Esophagus muscularis mucosa (tissue), 4 donors: Measurements from ENCODE around the gene COA7.

Experiments
- EP300 ChIP-seq: sonication (generic); formaldehyde crosslinking; IDR thresholded peaks from one replicate; pipeline ENCODE4 v1.6.1; 2017; ENCODE audit warnings: antibody characterized with exemption
- POLR2A ChIP-seq: fragments of 450-650 bp; IDR thresholded peaks from one replicate; pipeline ENCODE4 v1.6.1; 2017; ENCODE audit warnings: antibody characterized with exemption, moderate library complexity, mild to moderate bottlenecking, low read depth
- POLR2AphosphoS5 ChIP-seq, 2 donors: sonication (generic); formaldehyde crosslinking; IDR thresholded peaks; one replicate each; pipeline ENCODE4 v1.6.1; 2017; ENCODE audit warnings: antibody characterized with exemption in 2 of 2
- TF ChIP-seq, protein P1 (sequence below), 3 experiments: fragments of 200-600 bp in 2 of 3; fragments of 450-650 bp in 1 of 3; sonication (generic) in 2 of 3; IDR thresholded peaks; one replicate each; pipeline ENCODE4 v1.5.1; 2017 to 2019; ENCODE audit warnings: antibody characterized with exemption in 3 of 3, mild to moderate bottlenecking in 2 of 3, moderate library complexity in 1 of 3

DNA sequence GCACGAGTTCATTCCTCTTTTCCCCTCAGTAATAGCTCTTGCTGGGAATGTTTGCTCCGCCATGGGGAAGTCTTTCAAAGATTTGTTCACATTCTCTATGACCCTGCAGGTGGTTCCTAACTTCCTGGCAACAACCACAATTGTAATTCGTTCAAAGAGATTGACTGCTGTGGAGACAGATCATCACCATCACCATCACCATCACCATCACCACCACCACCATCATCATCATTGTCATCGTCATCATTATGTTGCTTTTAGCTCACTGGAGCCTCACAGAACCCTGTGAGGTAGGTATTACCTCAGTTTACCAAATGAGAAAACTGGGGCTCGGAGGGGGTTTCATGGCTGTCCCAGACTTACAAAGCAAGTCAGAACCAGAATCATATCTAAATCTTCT is 30.9 kb downstream of the COA7 start:
- TF ChIP-seq, protein P1, sequence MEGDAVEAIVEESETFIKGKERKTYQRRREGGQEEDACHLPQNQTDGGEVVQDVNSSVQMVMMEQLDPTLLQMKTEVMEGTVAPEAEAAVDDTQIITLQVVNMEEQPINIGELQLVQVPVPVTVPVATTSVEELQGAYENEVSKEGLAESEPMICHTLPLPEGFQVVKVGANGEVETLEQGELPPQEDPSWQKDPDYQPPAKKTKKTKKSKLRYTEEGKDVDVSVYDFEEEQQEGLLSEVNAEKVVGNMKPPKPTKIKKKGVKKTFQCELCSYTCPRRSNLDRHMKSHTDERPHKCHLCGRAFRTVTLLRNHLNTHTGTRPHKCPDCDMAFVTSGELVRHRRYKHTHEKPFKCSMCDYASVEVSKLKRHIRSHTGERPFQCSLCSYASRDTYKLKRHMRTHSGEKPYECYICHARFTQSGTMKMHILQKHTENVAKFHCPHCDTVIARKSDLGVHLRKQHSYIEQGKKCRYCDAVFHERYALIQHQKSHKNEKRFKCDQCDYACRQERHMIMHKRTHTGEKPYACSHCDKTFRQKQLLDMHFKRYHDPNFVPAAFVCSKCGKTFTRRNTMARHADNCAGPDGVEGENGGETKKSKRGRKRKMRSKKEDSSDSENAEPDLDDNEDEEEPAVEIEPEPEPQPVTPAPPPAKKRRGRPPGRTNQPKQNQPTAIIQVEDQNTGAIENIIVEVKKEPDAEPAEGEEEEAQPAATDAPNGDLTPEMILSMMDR (IDR thresholded peaks at IDR 0.05) = no peak
- no peak for TF ChIP-seq POLR2AphosphoS5 (IDR thresholded peaks at IDR 0.05)
- no peak for TF ChIP-seq POLR2A
- no peak for TF ChIP-seq EP300
